Activated CD4-positive, alpha-beta T cell treated with anti-CD3 and anti-CD28 coated beads, Interleukin-10, Interleukin-2, amounts not matched to agents 100 ng/mL and 50 ng/mL, durations not matched to agents 16 hours and 8 hours (primary cell): ENCODE results near the gene GNA12.
"Not testable (repeated sequence)": the region's sequence is repeated elsewhere in the genome, so short reads cannot be mapped to it uniquely, and the experiment has no call there.

Experiments
- DNase-seq: peaks from one replicate; pipeline ENCODE4 v3.0.0-alpha.2; 2020

GNA12 gene

DNA sequence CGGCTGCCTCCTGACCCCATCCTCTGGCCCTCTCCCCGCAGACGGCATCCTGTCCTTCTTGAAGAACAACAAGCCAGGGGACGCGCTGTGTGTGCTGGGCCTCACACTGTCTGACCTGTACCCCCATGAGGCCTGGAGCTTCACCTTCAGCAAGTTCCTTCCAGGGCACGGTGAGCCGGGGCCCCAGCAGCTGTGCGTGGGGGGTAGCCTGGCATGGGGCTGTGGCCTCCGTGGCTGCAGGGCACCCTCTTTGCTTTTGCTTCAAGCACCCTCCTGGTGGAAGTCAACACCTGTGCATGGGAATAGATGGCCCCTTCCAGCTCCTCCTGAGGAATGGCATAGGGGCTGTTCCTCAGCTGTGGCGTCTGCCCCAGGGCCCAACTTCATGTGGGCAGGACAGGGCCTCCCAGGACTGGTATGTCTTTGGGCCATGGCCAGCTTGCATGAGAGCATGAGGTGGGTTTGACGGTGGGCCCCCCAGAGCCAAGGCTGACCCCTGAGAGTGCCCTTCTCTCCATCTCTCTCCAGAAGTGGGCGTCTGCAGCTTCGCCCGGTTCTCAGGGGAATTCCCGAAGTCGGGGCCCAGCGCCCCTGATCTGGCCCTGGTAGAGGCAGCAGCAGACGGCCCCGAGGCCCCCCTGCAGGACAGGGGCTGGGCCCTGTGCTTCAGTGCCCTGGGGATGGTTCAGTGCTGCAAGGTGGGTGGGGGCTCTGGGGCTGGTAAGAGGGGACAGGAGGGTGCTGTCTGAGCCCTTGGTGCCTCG, 135.4 kb downstream of the GNA12 start:
- DNase-seq = no peak

DNA sequence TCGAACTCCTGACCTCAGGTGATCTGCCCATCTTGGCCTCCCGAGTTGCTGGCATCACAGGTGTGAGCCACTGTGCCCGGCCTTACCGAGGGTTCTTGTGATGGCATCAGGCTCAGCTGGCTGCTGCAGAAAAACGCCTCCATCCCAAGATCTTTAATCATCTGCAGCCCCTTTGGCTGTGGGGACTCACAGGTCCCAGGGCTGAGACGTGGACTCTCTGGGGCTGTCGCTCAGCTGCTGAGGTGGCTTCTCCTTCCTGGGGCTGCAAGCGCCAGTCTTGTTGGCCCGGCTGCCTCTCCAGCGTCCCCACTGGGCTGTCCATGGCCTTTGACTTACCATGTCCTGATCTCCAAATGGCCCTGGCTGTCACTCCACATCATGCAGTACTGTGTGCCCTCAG, 136.1 kb downstream of the GNA12 start:
- no peak for DNase-seq

DNA sequence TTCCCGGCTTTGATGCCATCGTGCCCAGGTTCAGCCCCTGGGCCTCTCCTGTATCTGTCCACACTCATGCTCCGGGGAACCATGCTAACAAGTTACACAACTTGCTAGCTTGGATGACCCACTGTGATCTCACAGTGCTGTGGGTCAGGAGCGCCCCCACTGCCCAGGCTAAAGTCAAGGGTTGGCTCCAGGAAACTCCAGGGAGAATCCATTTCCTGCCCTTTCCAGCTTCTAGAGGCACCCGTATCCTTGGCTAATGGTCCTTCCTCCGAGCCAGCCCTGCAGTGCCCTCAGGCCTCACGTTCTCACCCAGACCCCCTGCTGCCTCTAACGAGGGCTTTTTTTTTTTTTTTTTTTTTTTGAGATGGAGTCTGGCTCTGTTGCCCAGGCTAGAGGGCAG, 136.6 kb downstream of the GNA12 start:
- no peak for DNase-seq

GRCh38 chr7:2706685-2707126, 137.4 kb downstream of the GNA12 start:
- no peak for DNase-seq

DNA sequence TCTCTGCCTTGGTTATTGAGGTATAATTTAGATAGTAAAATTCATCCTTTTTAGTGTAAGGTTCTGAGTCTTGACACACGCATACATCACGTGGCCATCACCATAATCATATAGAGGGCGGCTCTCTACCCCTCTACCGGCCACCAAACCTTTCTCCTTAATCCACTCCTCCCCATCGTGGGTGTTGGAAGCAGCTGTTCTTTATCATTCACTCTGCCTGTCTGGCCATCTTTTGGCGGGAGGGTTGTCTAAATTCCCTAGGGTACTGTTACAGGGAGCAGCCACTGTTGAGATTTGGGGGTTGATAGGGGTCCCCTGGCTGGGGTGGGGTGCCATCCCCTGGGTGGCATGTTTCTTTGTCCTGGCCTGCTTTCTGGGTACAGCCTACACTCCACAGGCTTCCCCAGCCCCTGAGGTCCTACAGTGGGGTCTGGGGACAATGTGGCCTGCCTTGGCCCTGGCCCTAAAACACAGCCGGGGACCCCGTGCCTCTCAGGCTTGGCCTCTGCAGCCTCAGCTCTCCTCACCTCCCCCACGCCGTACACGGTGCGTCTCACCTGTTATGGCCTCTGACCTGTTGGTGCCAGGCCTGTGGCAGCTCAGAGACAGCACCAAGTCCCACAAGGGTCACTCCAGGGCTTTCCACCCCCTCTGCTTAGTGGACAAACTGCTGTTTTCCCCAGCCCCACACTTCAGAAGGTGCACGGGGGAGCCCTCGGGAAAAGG, 138.6 kb downstream of the GNA12 start:
- DNase-seq = no peak

GRCh38 chr7:2702594-2702957, 141.5 kb downstream of the GNA12 start:
- no peak for DNase-seq

DNA sequence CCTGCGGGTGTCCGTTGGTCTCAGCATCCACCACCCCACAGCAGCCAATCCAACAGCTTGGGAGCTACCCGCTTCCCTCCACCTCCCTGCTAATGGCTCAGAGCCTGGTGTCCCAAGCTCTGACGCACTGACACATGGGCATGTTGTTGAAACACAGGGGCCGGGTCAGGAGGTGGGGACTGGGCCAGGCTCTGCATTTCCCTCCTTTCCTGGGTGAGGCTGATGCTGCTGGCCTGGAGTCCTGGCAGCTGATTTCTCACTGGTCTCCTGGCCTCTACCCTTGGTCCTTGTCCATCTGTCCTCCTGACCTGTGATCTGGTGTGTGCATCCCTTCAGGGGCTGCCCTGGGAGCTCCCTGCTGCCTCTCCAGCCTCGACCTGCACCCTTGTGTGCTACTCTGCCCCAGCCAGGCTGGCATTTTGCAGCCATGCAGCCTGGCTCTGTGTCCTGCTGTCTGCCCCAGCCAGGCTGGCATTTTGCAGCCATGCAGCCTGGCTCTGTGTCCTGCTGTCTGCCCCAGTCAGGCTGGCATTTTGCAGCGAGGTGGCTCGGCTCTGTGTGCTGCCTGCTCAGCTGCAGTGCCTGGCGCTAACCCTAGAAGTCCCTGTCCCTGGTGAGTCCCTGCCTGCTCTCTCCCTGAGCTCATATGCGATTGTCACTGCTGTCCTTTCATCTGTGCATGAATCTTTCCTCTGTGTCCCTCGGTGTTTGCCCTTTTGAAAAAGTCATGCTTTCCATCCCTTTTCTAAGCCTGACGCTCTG, 142.1 kb downstream of the GNA12 start:
- DNase-seq = no peak

DNA sequence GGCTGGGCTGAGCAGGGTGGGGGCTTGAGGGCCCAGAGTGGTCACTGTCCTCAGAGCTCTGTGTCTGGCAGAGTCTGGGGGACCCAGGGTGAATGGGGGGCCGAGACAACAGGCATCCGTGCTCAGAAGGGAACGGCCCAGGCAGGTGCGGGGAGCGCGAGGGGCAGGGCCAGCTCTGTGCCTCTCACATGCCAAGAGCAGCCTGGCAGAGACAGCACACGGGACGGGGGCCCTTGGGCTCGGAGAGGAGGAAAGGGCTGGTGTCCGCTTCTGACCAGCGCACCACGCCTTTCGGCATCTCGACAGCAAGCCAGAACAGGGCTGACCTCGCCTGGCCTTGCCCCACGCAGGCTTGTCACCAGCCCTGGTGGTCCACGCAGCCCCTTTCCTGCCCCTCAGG, 142.7 kb downstream of the GNA12 start:
- no peak for DNase-seq

GRCh38 chr7:2700141-2700850, 143.8 kb downstream of the GNA12 start:
- no peak for DNase-seq

DNA sequence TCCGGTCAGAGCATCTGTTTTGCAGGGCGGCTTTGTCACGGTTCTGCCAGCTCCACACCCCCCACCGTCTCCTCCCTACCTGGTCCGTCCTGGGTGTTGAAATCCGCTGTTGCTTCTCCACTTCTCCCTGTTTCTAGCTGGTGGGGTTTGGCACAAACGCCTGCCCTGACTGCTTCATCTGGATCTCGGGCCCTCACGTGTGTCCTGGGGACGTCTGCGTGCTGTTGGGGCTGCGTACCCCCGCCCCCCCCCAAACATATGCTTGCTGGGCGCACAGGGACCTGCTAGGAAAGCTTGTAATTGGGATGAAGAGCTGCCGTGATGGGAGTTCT, 144.9 kb downstream of the GNA12 start:
- DNase-seq = no peak

DNA sequence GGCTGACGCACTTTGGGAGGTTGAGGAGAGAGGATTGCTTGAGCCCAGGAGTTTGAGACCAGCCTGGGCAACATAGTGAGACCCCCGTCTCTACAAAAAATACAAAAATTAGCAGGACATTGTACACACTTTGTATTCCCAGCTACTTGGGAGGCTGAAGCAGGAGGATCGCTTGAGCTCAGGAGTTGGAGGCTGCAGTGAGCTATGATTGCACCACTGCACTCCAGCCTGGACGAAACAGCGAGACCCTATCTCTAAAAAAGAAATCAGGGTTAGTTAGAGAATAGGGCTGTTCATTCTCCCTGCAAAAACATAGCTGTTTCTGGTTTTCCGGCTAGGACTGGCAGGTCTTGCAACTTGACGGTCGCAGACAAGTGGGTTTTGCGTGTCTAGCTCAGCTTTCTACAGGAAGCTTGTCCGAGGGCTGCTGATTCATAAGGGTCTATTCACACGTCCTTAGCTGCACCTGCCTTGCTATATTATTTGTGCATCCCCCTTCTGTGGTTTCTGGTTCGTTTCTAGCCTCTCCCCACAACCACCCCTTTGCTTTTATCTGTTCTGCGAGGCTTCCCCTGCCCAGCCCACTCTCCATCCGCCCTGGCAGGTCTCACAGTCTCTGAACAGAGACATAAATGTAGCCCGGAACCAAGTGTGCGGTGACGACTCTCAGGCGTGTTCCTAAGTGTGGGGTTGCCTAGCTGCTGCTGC, 145.4 kb downstream of the GNA12 start:
- DNase-seq = peak; percentile 97

- not testable (repeated sequence) for DNase-seq
Measured at GRCh38 chr7:2694122-2694436, 150.0 kb downstream of the GNA12 start.

DNA sequence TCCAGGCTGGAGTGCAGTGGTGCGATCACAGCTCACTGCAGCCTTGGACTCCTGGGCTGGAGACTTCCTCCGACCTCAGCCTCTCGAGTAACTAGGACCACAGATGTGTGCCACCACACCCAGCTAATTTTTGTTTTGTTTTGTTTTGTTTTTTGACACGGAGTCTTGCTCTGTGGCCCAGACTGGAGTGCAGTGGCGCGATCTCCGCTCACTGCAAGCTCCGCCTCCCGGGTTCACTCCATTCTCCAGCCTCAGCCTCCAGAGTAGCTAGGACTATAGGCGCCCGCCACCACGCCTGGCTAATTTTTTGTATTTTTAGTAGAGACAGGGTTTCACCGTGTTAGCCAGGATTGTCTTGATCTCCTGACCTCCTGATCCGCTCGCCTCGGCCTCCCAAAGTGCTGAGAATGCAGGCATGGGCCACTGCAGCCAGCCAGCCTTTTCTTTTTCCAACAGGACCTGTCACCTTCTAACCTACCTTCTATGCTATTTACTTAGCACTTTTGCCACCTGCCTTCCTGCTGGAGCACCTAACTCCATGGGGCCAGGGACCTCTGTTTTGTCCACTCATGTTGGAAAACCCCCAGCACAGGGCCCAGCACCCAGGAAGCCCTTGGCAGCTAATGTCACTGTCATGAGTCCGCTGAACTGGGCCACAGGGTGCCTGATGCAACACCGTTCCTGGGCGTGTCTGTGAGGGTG, 150.5 kb downstream of the GNA12 start:
- DNase-seq = not testable (repeated sequence)

DNA sequence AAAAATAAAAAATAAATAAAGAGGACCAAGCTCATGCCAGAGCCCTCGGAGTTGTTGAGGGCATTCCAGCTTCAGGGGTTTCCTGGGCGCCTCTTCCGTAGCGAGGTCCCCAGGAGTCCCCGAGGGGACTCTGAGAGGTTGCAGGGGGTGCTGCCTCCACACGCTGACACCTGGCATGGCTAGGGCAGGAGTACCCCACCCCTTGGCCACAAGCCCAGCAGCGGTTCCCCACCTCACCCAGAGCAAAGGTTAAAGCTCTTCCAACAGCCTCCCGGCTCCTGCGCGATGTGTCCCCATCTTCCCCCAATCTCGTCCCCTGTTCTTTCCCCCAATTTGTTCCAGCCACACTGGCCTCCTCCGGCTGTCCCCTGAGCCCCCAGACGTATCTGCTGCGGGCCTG, 151.6 kb downstream of the GNA12 start:
- no peak for DNase-seq

GRCh38 chr7:2691932-2692439, 152.1 kb downstream of the GNA12 start:
- DNase-seq = not testable (repeated sequence)

- DNase-seq = no peak
Measured at GRCh38 chr7:2691011-2691707, 152.9 kb downstream of the GNA12 start.

DNA sequence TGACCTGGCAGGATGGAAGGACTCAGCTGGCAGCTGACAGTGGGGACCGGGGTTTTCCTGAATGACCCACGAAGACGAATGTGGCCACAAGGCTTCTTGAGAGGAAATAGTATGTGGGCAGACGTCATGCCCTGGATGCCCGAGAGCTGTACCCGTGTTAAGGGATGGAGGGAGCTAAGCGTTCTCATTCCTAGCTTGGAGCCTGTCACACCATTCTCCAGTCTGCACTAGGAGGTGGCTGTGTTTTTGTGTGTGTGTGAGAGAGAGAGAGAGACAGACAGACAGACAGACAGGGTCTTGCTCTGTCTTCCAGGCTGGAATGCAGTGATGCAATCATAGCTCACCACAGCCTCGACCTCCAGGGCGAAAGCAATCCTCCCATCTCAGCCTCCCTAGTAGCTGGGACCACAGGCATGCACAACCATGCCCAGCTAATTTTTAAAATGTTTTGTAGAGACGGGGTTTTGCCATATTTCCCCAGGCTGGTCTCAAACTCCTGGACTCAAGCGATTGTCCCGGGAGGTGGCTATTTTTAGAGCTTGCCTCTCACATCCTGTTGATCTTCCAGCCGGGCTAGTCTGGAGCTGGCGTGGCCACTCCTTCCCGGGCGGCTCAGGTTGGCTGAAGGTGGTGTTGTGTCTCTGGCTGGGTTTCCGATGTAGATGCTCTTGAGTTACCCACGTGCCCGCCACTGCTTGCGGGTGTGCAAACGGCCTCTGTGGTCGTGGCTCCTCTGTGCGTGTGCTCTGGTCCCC, 154.0 kb downstream of the GNA12 start:
- DNase-seq = no peak

DNA sequence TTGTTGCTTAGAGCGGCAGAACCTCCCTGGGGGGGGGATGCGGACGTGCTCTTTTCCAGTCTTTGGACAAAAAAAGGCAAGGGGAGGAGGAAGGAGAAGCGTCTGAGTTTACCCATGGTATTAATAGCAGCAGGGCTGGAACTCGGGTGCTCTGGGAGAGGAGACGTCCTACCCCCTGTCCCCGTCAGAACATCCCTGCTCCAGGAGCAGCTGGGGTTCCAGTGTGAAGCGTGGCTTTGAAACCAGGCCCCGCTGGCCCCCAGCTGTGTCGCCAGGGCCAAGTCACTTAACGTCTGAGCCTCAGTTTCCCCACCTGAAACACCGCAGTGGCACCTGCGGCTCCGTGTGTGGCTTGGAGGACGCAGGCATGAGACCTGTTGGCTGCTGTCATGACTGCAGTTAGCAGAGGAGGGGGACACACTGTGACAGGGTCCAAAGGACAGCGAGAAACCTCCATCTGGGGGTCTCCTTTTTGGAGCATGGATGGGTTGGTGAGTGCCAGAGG, 154.7 kb downstream of the GNA12 start:
- no peak for DNase-seq

GRCh38 chr7:2688409-2689342, 155.4 kb downstream of the GNA12 start:
- no peak for DNase-seq
